GM12865 (cell line): ENCODE data around the gene DAZAP1.

Experiments used
- DNase-seq: peaks from one replicate; pipeline ENCODE4 v3.0.0; 2010; ENCODE audit warnings: low read depth
- H3K4me3 ChIP-seq: 2 replicates; pipeline ENCODE4 v1.5.1; 2011; ENCODE audit warnings: mild to moderate bottlenecking, low read depth, low read length, control low read depth
- TF ChIP-seq, protein P1 (sequence below): IDR thresholded peaks from 2 replicates; pipeline ENCODE4 v1.5.1; 2011; ENCODE audit warnings: low read length, control low read depth, low read depth, inconsistent platforms; ENCODE audit not compliant: insufficient read depth; ENCODE audit errors: missing control alignments

DAZAP1 gene

GRCh38 chr19:1440418-1440801 is 33.0 kb downstream of the DAZAP1 start:
- TF ChIP-seq, protein P1, sequence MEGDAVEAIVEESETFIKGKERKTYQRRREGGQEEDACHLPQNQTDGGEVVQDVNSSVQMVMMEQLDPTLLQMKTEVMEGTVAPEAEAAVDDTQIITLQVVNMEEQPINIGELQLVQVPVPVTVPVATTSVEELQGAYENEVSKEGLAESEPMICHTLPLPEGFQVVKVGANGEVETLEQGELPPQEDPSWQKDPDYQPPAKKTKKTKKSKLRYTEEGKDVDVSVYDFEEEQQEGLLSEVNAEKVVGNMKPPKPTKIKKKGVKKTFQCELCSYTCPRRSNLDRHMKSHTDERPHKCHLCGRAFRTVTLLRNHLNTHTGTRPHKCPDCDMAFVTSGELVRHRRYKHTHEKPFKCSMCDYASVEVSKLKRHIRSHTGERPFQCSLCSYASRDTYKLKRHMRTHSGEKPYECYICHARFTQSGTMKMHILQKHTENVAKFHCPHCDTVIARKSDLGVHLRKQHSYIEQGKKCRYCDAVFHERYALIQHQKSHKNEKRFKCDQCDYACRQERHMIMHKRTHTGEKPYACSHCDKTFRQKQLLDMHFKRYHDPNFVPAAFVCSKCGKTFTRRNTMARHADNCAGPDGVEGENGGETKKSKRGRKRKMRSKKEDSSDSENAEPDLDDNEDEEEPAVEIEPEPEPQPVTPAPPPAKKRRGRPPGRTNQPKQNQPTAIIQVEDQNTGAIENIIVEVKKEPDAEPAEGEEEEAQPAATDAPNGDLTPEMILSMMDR, result no peak
- H3K4me3 ChIP-seq, result no peak overlapping the region
- DNase-seq, result no peak

GRCh38 chr19:1441022-1441426 is 33.6 kb downstream of the DAZAP1 start:
- no peak overlapping the region for H3K4me3 ChIP-seq
- TF ChIP-seq, protein P1, result no peak
- no peak for DNase-seq

DNA sequence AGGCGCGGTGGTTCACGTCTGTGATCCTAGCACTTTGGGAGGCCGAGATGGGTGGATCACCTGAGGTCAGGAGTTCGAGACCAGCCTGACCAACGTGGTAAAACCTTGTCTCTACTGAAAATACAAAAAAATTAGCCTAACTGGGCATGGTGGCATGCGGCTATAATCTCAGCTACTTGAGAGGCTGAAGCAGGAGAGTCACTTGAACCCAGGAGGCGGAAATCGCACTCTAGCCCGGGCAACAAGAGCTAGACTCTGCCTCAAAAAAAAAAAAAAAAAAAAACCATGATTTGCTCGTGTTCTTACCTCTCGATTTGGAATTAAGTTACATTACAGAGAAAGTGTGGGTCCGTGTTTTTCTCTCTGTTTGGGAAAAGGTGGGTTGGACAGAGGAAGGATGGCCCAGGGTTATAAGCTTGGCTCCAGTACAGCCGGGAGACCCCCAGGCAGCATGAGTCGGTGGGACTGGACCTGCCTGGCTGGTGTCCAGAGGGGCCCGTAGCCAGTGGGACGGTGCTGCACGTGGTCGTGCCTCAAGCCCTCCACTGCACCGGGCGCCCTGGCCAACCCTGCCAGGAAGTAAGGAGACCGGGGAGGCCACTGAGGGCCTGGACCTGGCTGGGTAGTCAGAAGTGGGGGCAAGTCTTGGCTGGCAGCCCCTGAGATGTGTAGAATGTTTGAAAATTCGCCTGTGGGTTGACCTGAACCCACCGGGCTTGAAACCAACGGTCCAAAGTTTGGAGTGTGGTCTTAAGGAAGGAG is 34.5 kb downstream of the DAZAP1 start:
- no peak for DNase-seq
- TF ChIP-seq, protein P1, result no peak
- H3K4me3 ChIP-seq, result no peak overlapping the region

DNA sequence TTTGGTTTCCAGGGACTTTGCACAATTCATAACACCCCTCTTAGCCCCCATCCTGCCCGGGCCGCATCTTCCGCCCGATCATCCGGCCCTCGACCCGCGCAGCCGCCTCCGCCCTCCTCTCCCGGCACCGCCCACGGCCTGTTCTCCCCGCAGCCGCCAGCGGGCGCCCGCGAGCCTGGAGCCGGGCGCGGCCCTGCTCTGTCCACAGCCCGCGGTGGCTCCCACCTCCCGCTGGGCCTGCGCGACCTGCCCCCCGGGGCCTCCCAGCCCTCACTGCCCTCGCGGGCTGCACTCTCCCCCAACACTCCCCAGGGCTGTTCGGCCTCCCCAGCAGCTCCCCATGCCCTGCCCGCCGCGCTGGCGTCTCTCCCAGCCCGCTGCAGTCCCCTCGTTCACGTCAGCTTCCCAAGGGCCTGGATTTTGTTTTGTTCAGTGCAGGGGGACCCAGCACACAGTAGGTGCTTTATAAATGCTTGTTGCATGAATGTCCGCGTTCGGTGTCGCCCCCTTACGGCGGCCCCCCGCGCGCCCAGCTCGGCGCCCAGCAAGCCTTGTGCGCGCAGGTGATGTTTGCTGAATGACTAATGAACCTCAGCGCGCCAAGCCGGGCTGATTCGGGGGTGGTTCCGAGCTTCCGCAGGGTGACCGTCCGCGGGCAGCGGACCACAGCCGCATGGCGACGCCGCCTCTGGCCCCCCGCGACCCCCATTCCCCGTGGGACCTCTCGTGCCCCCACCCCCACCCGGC is 38.0 kb downstream of the DAZAP1 start:
- TF ChIP-seq, protein P1, result peak; percentile 88
- DNase-seq, result peak; percentile 74
- peak overlapping the region; percentile 46 for H3K4me3 ChIP-seq

DNA sequence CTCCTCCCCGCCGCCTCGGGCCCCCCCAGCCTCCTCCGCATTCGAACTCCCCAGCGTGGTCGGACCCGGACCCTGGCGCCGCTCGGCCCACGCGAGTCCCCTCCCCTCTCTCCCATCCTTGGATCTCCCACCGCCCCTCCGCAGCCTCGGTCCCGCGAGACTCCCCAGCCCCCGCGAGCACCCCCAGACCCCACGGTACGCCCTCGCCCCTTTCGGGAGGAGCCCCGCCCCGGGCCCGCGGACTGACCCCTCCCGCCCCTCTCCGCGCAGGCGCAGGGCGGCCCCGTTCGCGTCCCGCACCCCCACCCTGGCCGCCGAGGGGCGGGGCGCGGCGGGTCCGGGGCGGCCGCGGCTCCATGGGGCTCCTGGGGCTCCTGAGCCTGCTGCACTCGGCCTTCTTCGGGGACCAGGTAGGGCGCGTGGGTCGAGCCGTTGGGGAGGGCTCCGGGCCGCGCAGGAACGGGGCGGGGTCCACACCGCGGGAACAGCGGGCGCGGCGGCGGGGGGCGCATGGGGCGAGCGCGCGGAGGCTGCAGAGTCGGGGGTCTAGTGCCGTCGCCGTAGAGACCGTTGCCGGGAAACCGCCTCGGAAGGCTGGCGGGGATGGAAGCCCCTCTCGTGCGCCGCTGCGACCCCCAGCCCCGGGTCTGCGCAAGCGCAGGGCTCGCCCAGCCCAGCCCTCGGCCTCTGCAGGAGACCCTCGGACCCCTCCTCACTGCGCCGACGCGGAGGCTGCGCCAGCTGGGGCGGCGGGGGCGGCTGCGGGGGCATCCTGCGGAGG is 38.7 kb downstream of the DAZAP1 start:
- no peak overlapping the region for H3K4me3 ChIP-seq
- no peak for DNase-seq
- TF ChIP-seq, protein P1, result no peak

GRCh38 chr19:1446713-1447481 is 39.5 kb downstream of the DAZAP1 start:
- TF ChIP-seq, protein P1, result no peak
- H3K4me3 ChIP-seq, result no peak overlapping the region
- DNase-seq, result no peak
